Testis (tissue), 2 donors: Measurements from ENCODE around the gene NKIRAS1.

Experiments
- POLR2A ChIP-seq: fragments of 450-650 bp; IDR thresholded peaks from one replicate; pipeline ENCODE4 v1.6.1; 2017; ENCODE audit warnings: antibody characterized with exemption, mild to moderate bottlenecking, moderate library complexity
- TF ChIP-seq, protein P1 (sequence below), 3 experiments: fragments of 450-650 bp in 2 of 3; fragments of 200-600 bp in 1 of 3; sonication (generic) in 1 of 3; IDR thresholded peaks; one replicate each; pipeline ENCODE4 v1.5.1; 2016 to 2019; ENCODE audit warnings: antibody characterized with exemption in 3 of 3, mild to moderate bottlenecking in 2 of 3, moderate library complexity in 1 of 3

DNA sequence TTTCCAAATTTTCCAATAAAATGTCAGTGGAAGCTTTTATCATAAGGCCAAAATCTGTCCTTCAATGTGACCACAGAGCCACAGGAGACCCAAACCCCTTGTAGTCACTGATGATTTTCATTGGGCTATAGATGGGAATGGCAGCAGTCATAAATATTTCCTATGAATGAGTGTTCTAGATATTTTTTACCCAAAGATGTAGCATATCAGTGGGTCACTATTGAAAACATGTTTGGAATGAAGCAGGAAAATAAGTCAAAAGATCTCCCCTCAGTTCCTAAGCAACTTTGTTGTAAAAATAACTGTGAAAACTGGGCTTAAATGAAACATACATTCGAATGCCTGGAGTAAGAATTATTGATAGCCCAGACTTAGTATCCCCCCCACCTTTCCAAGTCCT, 49.0 kb downstream of the NKIRAS1 start:
- TF ChIP-seq, protein P1, sequence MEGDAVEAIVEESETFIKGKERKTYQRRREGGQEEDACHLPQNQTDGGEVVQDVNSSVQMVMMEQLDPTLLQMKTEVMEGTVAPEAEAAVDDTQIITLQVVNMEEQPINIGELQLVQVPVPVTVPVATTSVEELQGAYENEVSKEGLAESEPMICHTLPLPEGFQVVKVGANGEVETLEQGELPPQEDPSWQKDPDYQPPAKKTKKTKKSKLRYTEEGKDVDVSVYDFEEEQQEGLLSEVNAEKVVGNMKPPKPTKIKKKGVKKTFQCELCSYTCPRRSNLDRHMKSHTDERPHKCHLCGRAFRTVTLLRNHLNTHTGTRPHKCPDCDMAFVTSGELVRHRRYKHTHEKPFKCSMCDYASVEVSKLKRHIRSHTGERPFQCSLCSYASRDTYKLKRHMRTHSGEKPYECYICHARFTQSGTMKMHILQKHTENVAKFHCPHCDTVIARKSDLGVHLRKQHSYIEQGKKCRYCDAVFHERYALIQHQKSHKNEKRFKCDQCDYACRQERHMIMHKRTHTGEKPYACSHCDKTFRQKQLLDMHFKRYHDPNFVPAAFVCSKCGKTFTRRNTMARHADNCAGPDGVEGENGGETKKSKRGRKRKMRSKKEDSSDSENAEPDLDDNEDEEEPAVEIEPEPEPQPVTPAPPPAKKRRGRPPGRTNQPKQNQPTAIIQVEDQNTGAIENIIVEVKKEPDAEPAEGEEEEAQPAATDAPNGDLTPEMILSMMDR (IDR thresholded peaks at IDR 0.05): no peak
- TF ChIP-seq POLR2A: no peak
